IMR-90 (cell line): ENCODE data around the gene CREG2. TPM values are rescaled to one million over a fixed set of nuclear protein-coding genes. Genes with fewer than 3 reads are reported as not detected.

Source experiments
- ATAC-seq: fragments of 200-7000 bp; cut with Tn5 transposase; 2 replicates; pipeline ENCODE4 v1.9.1; 2020; ENCODE audit warnings: low read depth, mild to moderate bottlenecking, moderate library complexity
- BruUV-seq: library from RNA; stranded (reverse); fragments of 400-500 nt; replicated peaks from 2 replicates; lab custom pipeline; 2021; lab: Mats Ljungman, UMichigan
- CTCF ChIA-PET: fragments of 300-600 bp; formaldehyde crosslinking; extraction: SDS; loops from one replicate; lab custom pipeline; 2021; ENCODE audit warnings: antibody characterized with exemption; lab: Yijun Ruan, JAX
- POLR2A ChIA-PET: fragments of 300-600 bp; sonication (Branson Sonifier 250); formaldehyde crosslinking; loops from one replicate; lab custom pipeline; 2022; ENCODE audit warnings: antibody characterized with exemption; ENCODE audit not compliant: unreplicated experiment; lab: Charles Lee
- DNase-seq: peaks from one replicate; pipeline ENCODE4 v3.0.0; 2013
- H2AFZ ChIP-seq: replicated peaks from 2 replicates; pipeline ENCODE3; 2013; ENCODE audit warnings: low read length, mild to moderate bottlenecking; ENCODE audit not compliant: poor library complexity
- H2AK5ac ChIP-seq: 2 replicates; pipeline ENCODE4 v1.6.1; 2013; ENCODE audit warnings: low read depth, low read length, inconsistent platforms
- H2AK9ac ChIP-seq: replicated peaks from 2 replicates; pipeline ENCODE3; 2013; ENCODE audit warnings: mild to moderate bottlenecking, low read depth, low read length, moderate library complexity; ENCODE audit not compliant: poor library complexity
- H2BK120ac ChIP-seq: 2 replicates; pipeline ENCODE4 v1.6.1; 2013; ENCODE audit warnings: low read depth, low read length, inconsistent platforms
- H2BK15ac ChIP-seq: 3 replicates; pipeline ENCODE4 v1.6.1; 2013; ENCODE audit warnings: low read depth, low read length, inconsistent platforms
- H2BK20ac ChIP-seq: 2 replicates; pipeline ENCODE4 v1.6.1; 2013; ENCODE audit warnings: low read depth, mild to moderate bottlenecking, inconsistent platforms, low read length, moderate library complexity
- H2BK5ac ChIP-seq: 2 replicates; pipeline ENCODE4 v1.6.1; 2013; ENCODE audit warnings: mild to moderate bottlenecking, low read depth, low read length, inconsistent platforms; ENCODE audit not compliant: poor library complexity, severe bottlenecking
- H3K14ac ChIP-seq: replicated peaks from 2 replicates; pipeline ENCODE4 v1.6.1; 2013; ENCODE audit warnings: low read depth, low read length, inconsistent platforms
- H3K18ac ChIP-seq: 2 replicates; pipeline ENCODE4 v1.6.1; 2013; ENCODE audit warnings: low read depth, low read length, control low read depth
- H3K23ac ChIP-seq: 2 replicates; pipeline ENCODE4 v1.6.1; 2013; ENCODE audit warnings: low read depth, low read length, inconsistent platforms
- H3K27ac ChIP-seq: 2 replicates; pipeline ENCODE4 v1.5.1; 2013; ENCODE audit warnings: mild to moderate bottlenecking, control low read depth, low read length; ENCODE audit not compliant: insufficient read depth
- H3K27me3 ChIP-seq: 2 replicates; pipeline ENCODE4 v1.6.1; 2013; ENCODE audit warnings: low read length; ENCODE audit not compliant: control insufficient read depth, insufficient read depth
- H3K36me3 ChIP-seq: 2 replicates; pipeline ENCODE4 v1.6.1; 2013; ENCODE audit warnings: low read length, mixed read lengths; ENCODE audit not compliant: control insufficient read depth, insufficient read depth
- H3K4ac ChIP-seq: 2 replicates; pipeline ENCODE4 v1.6.1; 2013; ENCODE audit warnings: low read depth, low read length, inconsistent platforms
- H3K4me1 ChIP-seq: 2 replicates; pipeline ENCODE4 v1.6.1; 2013; ENCODE audit warnings: low read length, mixed read lengths; ENCODE audit not compliant: control insufficient read depth, insufficient read depth
- H3K4me2 ChIP-seq: 2 replicates; pipeline ENCODE4 v1.6.1; 2013; ENCODE audit warnings: low read depth, mild to moderate bottlenecking, control low read depth, low read length, moderate library complexity
- H3K4me3 ChIP-seq: 2 replicates; pipeline ENCODE4 v1.5.1; 2013; ENCODE audit warnings: low read depth, mild to moderate bottlenecking, control low read depth, low read length, moderate library complexity; ENCODE audit not compliant: insufficient read depth
- H3K56ac ChIP-seq: 2 replicates; pipeline ENCODE4 v1.6.1; 2013; ENCODE audit warnings: low read length, inconsistent platforms; ENCODE audit not compliant: insufficient read depth; ENCODE audit errors: extremely low read depth
- H3K79me1 ChIP-seq, 2 experiments: 2 replicates each; pipeline ENCODE4 v1.6.1; 2013; ENCODE audit warnings: low read length in 2 of 2, inconsistent platforms in 1 of 2, low read depth in 1 of 2
- H3K9ac ChIP-seq: 2 replicates; pipeline ENCODE4 v1.6.1; 2013; ENCODE audit warnings: low read depth, low read length, control low read depth
- H3K9me1 ChIP-seq: 2 replicates; pipeline ENCODE4 v1.6.1; 2013; ENCODE audit warnings: low read length, inconsistent platforms; ENCODE audit not compliant: insufficient read depth
- H3K9me3 ChIP-seq: 2 replicates; pipeline ENCODE4 v1.6.1; 2013; ENCODE audit warnings: low read length; ENCODE audit not compliant: control insufficient read depth, insufficient read depth
- H4K20me1 ChIP-seq: 2 replicates; pipeline ENCODE4 v1.6.1; 2013; ENCODE audit warnings: low read length, inconsistent platforms; ENCODE audit not compliant: insufficient read depth
- H4K5ac ChIP-seq: 2 replicates; pipeline ENCODE4 v1.6.1; 2013; ENCODE audit warnings: mild to moderate bottlenecking, low read depth, low read length, control low read depth
- H4K8ac ChIP-seq, 2 experiments: 2 replicates each; pipeline ENCODE4 v1.6.1; 2013; ENCODE audit warnings: low read depth in 2 of 2, low read length in 2 of 2, control low read depth in 1 of 2, inconsistent platforms in 1 of 2
- H4K91ac ChIP-seq: 2 replicates; pipeline ENCODE4 v1.6.1; 2013; ENCODE audit warnings: low read depth, low read length, inconsistent platforms; ENCODE audit not compliant: insufficient read depth
- BHLHE40 ChIP-seq: fragments of 150-350 bp; IDR thresholded peaks from 2 replicates; pipeline ENCODE4 v1.6.1; 2016; ENCODE audit warnings: mild to moderate bottlenecking, low read depth, low read length
- CTCF ChIP-seq: conservative IDR thresholded peaks from 2 replicates; pipeline ENCODE4 v1.5.1; 2012; ENCODE audit warnings: mild to moderate bottlenecking, low read depth, low read length, improper control_type of control experiment
- ELK1 ChIP-seq: fragments of 150-350 bp; IDR thresholded peaks from 2 replicates; pipeline ENCODE4 v1.6.1; 2016; ENCODE audit warnings: low read depth, mild to moderate bottlenecking, low read length, moderate library complexity, borderline replicate concordance
- MAZ ChIP-seq: IDR thresholded peaks from 2 replicates; pipeline ENCODE4 v1.6.1; 2012; ENCODE audit warnings: low read depth, mild to moderate bottlenecking, low read length, improper control_type of control experiment, moderate library complexity, borderline replicate concordance
- POLR2A ChIP-seq: IDR thresholded peaks from 2 replicates; pipeline ENCODE4 v1.6.1; 2012; ENCODE audit warnings: mild to moderate bottlenecking, low read depth, low read length
- SMC3 ChIP-seq: fragments of 150-350 bp; IDR thresholded peaks from 2 replicates; pipeline ENCODE4 v1.6.1; 2016; ENCODE audit warnings: low read depth, mild to moderate bottlenecking, antibody characterized with exemption, low read length, moderate library complexity
- USF2 ChIP-seq: fragments of 150-350 bp; IDR thresholded peaks from 2 replicates; pipeline ENCODE4 v1.6.1; 2017; ENCODE audit warnings: mild to moderate bottlenecking, antibody characterized with exemption, low read length, low read depth
- WGBS, 2 experiments: methylation state at CpG; one replicate each; pipeline versions ENCODE4 v1.1.5 to v1.1.7; 2013; ENCODE audit warnings: missing lambda C conversion rate in 2 of 2; ENCODE audit not compliant: insufficient read length in 1 of 2; ENCODE audit errors: extremely low coverage in 2 of 2; 5-methylcytosine and 5-hydroxymethylcytosine counted together
- dilution Hi-C: fragments of 300-500 bp; cut with HindIII; formaldehyde crosslinking; loops from one replicate; pipeline ENCODE4 v1.14.3; 2018; ENCODE audit warnings: low sequenced_read_pairs; ENCODE audit not compliant: unreplicated experiment
- in situ Hi-C: fragments of 300-500 bp; cut with MboI; formaldehyde crosslinking; loops from 3 replicates; pipeline ENCODE4 v1.14.3; 2019; ENCODE audit warnings: low sequenced_read_pairs, inconsistent platforms, mixed read lengths
- intact Hi-C: fragments of 100-400 bp; cut with micrococcal nuclease; formaldehyde crosslinking; loops from 2 replicates; pipeline ENCODE4 v1.10.0; 2022
- polyA plus RNA-seq, 3 experiments: library from polyadenylated mRNA; depleted of rRNA; stranded (reverse); fragments of >200 nt; gene quantifications; 2 replicates each; pipeline ENCODE4 v1.2.3, GENCODE V29; 2012; ENCODE audit warnings: low replicate concordance in 1 of 3
- total RNA-seq: library from RNA; depleted of rRNA; stranded (reverse); fragments of >200 nt; gene quantifications from 2 replicates; pipeline ENCODE4 v1.2.3, GENCODE V29; 2012

The CREG2 gene
- total and polyA plus RNA-seq, 2 of the 4 experiments (the other 2 are of a cell fraction), result 0.17 TPM; not detected in 1

GRCh38 chr2:101355401-101356054 is 31.8 kb downstream of the CREG2 start:
- Histone ChIP-seq H3K56ac (no peak overlapping the region), H4K20me1 (no peaks in the 10 kb centered on the region), H3K9me1 (0 out of 2 replicates have a peak, but pooled peaks cover 4% of the 10 kb centered on the region), H3K4ac (no peak overlapping the region), H2BK20ac (no peak overlapping the region), H2AK5ac (no peak overlapping the region), H3K14ac (no peak overlapping the region), H3K79me1 (no peaks in the 10 kb centered on the region), H3K27ac (no peak overlapping the region), H3K4me2 (no peak overlapping the region), H3K4me3 (no peak overlapping the region), H3K23ac (no peak overlapping the region), H3K9me3 (no peaks in the 10 kb centered on the region), H3K27me3 (no peaks in the 10 kb centered on the region; the same call in 1 of the 2 replicates), H4K91ac (no peak overlapping the region), H4K5ac (no peak overlapping the region), H3K4me1 (no peaks in the 10 kb centered on the region), H2AK9ac (no peak overlapping the region), H2AFZ (no peak overlapping the region), H2BK120ac (no peak overlapping the region), H2BK15ac (no peak overlapping the region), H3K18ac (no peak overlapping the region), H3K36me3 (no peaks in the 10 kb centered on the region), H3K9ac (no peak overlapping the region), H4K8ac (no peak overlapping the region), H2BK5ac (no peak overlapping the region)
- dilution Hi-C loops (no loop called here), in situ Hi-C loops (no loop called here), intact Hi-C loops (no loop called here)
- 90% methylated on average over 2 of the region's 10 CpGs; no CpG with 5 or more reads in 1 of the 2 experiments for WGBS, 2 experiments
- no peak for DNase-seq
- ChIA-PET POLR2A (no interaction called here), CTCF (no interaction called here)
- TF ChIP-seq ELK1 (no peak), SMC3 (no peak), CTCF (no peak), BHLHE40 (no peak), POLR2A (no peak), MAZ (no peak), USF2 (no peak)
- ATAC-seq, result no peak
- BruUV-seq, result no TSS peak
